ENCODE data around the gene CD48.
A peak's percentile ranks its signal among the peaks of the same experiment; 100 is the strongest.

CD48 gene

DNA sequence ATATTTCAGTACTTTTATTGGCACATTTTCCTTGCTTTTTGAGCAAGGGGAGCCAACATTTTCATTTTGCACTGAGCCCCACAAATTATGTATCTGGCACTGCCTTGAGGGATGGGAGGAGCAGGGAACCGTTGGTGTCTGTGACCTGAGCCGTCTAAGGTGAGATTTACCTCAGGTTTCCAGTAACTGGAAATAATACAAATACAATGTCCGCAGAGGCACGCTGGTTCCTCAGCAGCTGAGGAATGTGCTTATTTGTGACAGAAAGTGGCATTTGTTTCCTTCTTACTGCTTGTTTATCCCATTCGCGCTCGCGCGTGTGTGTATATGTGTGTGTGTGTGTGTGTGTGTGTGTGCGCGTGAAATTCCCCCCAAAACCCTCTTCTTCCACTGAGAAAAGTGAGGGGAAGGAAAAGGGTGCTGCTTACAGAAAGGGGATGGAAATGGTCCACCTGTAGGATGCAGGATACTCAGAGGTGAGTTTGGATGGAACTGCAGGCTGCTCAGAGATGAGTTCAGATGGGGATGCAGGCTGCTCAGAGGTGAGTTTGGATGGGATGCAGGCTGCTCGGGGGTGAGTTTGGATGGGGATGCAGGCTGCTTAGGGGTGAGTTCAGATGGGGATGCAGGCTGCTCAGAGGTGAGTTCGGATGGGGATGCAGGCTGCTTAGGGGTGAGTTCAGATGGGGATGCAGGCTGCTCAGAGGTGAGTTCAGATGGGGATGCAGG lies 34.6 kb downstream of the CD48 start:
- no peak for DNase-seq (ENCODE audit: low read depth in 2 of 2)

DNA sequence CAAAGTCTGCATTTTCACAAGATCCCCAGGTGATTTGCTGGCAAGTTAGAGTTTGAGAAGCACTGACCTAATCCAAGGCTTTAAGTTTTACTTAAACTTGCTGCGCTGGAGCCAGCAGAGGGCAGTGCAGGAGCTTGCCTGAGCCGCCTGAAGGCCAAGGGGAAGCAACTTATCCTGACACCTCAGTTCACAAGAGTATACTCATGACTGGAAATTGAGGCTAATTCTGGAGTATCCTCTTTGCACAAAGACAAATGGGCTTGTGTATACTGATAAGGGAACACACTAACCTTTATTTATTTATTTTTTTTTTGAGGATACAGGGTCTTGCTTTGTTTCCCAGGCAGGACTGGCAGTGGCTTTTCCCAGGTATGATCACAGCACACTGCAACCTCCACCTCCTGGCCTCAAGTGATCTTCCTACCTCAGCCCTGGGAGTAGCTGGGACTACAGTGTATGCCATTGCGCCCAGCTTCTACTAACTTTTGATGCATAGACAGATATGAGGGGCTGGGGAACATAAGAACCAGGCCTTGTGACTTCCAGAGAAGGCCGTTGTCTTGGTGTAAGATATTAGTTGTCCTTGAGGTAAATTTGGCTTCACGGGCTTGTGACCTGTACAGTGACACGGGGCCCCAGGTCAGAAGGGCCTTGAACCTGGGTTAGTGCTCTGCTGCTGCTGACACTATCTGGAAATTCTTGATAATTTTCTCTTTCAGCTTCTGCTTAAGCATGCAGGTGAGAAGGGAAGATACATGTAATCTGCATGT lies 35.8 kb downstream of the CD48 start:
- DNase-seq (ENCODE audit: low read depth in 2 of 2), result peak; percentile 36 to 62

DNA sequence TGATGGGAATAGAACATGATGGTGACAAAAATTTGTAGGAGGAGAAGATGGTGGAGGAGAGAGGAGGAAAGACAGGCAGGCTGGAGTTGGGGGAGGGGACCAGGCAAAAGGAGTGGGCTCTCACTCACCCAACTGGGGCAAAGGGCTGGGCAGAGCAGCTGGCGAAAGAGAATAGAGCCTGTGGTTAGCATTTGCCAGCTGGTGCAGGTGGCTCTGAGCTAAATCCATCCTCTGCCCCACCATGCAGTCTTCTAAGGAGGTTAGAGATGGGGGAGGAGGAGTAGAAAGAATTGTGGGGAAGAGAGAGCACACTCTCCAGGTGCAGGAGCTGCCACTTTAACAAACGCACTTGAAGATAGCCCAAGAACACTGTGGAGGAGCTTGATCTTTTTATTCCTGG lies 37.2 kb downstream of the CD48 start:
- no peak for DNase-seq (ENCODE audit: low read depth in 2 of 2)

DNA sequence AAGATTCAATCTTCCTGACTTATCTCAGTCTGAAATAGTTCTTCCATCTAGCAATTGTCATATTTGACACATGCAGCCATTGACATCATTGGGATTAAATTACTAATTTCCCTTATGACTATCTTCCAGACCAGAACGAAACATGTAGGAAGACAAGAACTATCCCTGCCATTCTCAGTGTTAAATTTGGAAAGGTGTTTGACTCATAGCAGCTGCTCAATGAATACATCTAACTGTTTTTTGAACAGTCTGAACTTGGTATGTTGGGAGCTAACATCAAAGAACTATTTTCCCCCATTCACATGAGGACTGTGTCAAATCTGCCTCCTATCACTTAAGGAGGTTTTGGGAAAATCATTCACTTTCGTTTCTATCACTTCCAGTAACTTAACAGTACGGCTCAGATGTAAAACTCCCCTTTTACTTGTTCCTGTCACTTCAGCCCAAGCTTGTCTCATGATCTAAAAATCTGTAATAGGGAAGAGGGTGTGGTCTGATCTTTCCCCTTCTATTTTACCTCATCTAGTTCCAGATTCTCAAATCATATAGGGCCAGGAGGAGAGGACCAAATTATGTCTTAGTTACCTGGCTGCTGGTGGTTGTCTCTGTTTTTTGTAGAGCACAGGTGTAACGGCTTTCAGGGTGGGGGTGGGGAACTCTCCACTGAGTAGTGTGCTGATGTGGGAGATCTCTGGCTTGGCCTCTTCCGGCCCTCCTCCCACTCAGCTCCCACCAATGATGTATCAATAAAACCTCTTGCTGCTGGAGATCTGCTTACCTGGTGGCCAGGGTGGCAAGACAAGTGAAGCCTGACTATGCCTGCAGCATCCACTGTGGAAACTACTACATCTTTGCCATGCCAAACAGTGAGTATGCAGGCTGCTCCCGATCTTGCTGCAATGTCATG lies 38.6 kb downstream of the CD48 start:
- no peak for DNase-seq (ENCODE audit: low read depth in 2 of 2)

DNA sequence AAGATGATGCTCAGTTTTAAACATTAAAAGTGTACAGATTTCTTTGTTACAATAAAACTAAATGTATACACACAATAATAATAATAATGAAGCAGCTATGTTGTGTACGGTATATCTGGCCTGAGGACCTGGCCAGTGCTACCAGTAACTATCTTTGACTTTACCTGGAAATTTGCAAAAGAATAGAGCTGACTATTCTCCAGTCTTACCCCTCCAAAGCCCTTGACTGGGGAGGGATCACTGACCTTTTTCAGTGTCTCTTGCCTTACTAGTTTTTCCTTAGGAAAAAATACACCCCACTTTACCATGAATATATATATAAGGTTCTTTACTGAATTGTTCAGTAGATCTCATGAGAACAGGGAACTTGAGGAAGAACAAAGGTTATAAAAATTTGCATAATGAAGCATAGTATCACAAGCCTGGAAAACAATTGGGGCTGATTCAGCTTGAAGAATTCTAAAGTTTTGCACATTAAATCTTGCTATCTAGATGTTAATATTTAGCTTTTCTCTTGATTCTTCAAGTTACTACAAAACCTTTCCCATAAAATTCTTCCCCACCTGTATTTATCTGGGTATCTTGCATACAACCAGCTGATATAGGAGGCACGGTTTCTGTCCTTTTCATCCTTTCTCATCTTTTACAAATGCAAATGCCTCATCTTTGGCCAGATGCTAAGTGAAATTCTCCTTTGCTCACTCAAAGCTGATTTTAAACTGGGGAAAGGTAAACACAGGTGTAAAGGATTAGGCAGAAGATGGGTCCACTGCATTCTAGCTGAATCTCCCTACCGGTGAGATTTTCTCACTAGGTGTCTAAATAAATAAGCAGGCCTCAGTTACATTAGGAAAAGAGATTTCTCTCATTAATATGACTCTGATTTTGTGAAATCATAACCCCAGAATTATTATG lies 39.8 kb downstream of the CD48 start:
- no peak for DNase-seq (ENCODE audit: low read depth in 2 of 2)

DNA sequence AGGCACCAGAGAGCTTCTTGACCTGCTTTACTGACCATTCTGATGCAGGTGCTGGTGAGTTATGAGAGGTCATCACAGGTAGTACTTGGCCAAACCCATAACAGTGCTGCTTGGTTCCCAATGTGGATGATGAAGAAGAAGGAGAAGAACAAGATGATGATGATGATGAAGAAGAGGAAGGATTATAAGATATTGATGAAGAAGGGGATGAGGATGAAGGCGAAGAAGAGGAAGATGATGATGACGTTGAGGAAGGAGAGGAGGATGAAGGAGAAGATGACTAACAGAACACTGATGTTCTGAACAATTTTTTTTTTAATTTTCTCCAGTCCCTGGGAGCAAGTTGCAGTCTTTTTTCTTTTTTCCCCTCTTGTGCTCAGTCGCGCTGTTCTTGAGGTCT lies 40.9 kb downstream of the CD48 start:
- DNase-seq (ENCODE audit: low read depth in 2 of 2), result no peak

GRCh38 chr1:160669802-160670201 lies 41.8 kb downstream of the CD48 start:
- DNase-seq (ENCODE audit: low read depth in 2 of 2), result no peak

DNA sequence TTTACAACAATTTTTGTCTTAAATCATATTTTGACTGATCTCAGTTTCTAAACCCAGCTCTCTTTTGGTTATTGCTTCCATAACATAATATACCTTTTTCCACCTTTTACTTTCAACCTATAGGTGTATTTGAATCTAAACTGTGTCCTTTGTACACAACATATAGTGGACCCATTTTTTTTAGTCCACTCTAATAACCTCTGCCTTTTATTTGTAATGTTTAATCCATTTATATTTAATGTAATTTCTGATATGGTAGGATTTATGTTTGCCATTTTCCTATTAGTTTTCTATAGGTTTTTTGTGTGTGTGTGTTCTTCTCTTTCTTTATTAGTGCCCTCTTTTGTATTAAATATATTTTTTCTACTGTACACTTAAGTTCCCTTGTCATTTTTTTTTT lies 42.3 kb downstream of the CD48 start:
- DNase-seq (ENCODE audit: low read depth in 2 of 2), result no peak

DNA sequence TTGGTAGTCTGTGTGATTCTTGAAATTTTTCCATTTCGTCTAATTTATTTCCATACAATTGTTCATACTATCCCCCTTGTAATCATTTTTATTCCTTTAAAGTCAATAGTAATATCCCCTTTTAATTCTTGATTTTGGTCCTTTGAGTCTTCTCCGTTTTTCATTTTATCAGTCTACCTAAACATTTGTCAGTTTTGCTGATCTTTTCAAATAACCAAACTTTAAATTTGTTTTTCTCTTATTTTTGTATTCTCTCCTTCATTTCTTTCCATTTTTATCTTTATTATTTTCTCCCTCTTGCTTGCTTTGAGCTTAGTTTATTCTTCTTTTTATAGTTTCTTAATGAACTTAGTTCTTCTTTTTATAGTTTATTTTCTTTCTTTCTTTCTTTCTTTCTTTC lies 43.7 kb downstream of the CD48 start:
- no peak for DNase-seq (ENCODE audit: low read depth in 2 of 2)

DNA sequence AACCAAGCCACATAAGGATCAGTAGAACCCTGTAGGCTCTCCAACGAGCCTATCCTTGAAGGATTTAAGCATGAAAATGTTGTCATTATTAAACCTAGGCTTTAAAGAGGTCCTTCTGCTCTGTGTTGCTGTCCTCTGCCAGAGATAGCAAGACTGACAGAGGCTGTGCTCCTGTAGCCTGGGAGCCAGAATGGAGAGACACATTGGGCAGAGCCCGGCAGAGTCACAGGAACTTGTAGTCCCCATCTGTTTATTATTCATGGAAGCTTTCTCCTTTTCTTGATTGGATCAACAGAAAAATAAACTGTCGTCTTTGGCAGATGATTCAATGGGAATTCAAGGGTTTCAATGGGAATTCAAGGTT lies 45.6 kb downstream of the CD48 start:
- no peak for DNase-seq (ENCODE audit: low read depth in 2 of 2)

DNA sequence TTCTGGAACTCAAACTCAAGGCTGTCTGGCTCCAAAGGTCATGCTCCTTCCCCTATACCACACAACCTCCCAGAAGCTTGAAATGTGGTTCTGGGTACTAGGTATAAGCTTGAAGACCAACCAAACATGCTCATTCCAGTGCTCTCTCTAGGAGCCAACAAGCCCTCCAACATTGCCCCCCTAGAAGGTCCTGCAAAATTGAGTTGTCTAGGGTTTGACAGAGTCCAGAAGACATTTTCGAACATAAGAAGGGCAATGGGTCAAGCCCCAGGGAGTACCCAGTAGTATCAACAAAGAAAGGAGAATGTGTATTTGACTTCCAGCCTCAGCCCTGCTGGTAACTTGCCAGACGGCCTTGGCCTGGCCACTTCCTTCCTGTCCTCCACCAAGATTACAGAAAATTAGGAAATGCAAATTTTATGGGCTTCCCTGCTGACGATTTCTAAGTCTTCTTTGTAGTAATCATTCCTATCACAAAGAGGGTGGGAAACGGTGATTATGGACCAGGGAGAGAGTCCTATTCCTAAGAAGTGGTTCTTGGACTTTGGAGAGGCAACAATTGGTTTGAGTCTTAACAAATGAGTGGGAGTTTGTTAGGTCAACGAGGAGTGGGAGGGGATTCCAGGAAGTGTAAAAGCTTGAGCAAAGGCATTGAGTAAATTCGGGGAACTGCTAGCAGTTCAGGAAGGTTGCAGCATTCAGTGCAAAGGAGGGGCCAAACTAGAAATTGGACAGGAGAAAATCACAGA lies 46.1 kb downstream of the CD48 start:
- no peak for DNase-seq (ENCODE audit: low read depth in 2 of 2)

GRCh38 chr1:160664573-160665051 lies 47.0 kb downstream of the CD48 start:
- DNase-seq (ENCODE audit: low read depth in 2 of 2), result no peak

DNA sequence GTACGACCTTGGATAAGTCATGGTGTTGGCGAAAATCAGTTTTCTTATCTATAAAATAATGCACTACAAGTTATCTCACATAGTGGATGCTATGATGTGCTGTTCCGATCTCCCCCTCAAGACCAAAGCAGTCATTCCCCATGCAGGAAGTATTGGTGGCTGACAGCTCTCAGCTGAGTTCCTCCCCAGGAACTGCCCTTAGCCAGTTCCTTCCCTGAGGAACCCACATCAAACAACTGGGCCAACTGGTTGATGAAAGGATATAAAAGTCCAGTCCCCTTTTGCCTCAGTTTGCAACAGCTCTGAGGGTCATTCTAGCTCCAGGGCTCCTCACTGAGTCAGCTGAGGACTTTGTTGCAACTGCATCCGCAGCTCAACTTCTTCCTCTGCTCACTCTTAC lies 48.7 kb downstream of the CD48 start:
- no peak for DNase-seq (ENCODE audit: low read depth in 2 of 2)

GRCh38 chr1:160659566-160659965 lies 52.1 kb downstream of the CD48 start:
- DNase-seq (ENCODE audit: low read depth in 2 of 2), result no peak

DNA sequence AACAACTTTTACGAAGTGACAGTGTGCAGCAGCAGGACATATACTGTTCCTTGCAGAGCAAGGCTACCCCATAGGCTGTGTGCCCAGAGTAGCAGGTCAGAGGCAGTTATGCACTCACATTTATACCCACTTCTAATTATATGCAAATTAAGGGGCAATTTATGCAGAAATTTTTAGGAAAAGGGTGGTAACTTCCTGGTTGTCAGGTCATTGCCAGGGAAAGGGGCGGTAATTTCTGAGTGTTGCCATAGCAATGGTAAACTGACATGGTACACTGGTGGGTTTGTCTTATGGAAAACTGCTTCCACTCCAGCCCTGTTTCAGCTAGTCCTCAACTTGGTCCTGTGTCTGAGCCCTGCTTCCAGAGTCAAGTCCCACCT lies 52.8 kb downstream of the CD48 start:
- DNase-seq (ENCODE audit: low read depth in 2 of 2), result no peak

DNA sequence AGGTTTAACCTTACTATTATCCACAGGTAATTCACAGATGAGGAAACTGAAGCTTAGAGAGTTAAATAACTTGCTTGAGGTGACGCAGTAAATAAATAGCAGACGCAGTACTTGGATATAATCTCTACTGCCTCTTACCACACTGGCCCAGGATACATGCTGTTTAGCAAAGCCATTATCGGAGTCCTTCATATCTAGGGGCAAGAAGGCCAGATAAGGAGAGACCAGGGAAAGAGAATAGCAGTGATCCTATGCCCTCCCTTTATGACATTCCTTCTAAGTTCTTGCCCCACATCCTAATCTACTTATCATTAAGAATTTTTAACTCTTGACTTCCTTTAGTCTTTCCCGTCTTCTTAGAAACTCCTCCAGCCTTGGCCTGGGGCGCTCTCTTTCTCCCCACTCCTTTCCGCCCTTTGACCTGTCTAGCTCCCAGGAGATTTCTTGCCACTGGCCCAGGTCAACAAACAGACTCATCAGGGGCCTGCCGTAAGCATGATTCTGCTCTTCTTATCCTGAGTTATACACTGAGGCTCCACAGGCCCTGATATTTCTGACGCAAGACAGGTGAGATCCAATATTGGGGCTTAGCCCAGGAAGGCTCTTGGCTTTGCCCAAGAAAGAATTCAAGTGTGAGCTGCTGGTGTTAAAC lies 53.3 kb downstream of the CD48 start:
- DNase-seq (ENCODE audit: low read depth in 2 of 2), result no peak

- DNase-seq (ENCODE audit: low read depth in 2 of 2), result no peak
These were observed 54.3 kb downstream of the CD48 start for GRCh38 chr1:160657250-160657781.

- no peak for DNase-seq (ENCODE audit: low read depth in 2 of 2)
These were observed 54.9 kb downstream of the CD48 start for GRCh38 chr1:160656737-160657136.

DNA sequence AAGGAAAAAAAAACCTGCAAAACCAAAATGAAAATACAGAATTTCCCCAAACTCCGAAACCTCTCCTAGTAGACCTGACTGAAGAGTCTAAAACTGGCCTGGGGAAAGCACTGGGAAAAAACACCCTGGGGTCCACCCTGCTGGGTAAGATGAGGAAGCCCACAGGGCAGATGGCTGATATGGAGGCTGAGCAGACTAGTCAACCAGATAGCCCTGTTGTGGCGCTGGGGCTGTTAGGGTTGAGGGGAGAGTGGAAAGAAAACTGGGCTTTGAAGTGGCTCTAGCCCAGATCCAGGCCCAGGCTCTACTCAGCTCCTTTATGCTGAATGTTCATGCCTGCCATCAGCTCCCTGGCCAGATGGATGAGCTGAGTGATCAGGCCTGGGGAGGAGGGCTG lies 58.0 kb downstream of the CD48 start:
- DNase-seq (ENCODE audit: low read depth in 2 of 2), result no peak

Data from activated CD8-positive, alpha-beta memory T cell treated with anti-CD3 and anti-CD28 coated beads for 4 hours (primary cell).